Muscle layer of colon (tissue), 2 donors: ENCODE results near the gene SUPT4H1.

ENCODE experiments used
- H3K27ac ChIP-seq: one replicate; pipeline ENCODE4 v1.7.0; 2013; ENCODE audit warnings: low read depth, mild to moderate bottlenecking, low read length, moderate library complexity
- H3K27me3 ChIP-seq, 2 donors: one replicate each; pipeline ENCODE4 v1.7.0; 2013; ENCODE audit warnings: low read length in 2 of 2, mild to moderate bottlenecking in 2 of 2; ENCODE audit not compliant: insufficient read depth in 2 of 2, control insufficient read depth in 1 of 2
- H3K36me3 ChIP-seq: one replicate; pipeline ENCODE4 v1.7.0; 2013; ENCODE audit warnings: mild to moderate bottlenecking, low read length; ENCODE audit not compliant: insufficient read depth
- H3K4me1 ChIP-seq: one replicate; pipeline ENCODE4 v1.7.0; 2013; ENCODE audit warnings: mild to moderate bottlenecking, low read length; ENCODE audit not compliant: insufficient read depth
- H3K4me3 ChIP-seq, 2 donors: one replicate each; pipeline ENCODE4 v1.7.0; 2013; ENCODE audit warnings: low read length in 2 of 2, low read depth in 1 of 2, mild to moderate bottlenecking in 1 of 2, moderate library complexity in 1 of 2
- H3K9ac ChIP-seq: one replicate; pipeline ENCODE4 v1.7.0; 2013; ENCODE audit warnings: low read length
- H3K9me3 ChIP-seq: one replicate; pipeline ENCODE4 v1.7.0; 2013; ENCODE audit warnings: mild to moderate bottlenecking, low read length
- donor health status: abdominal sarcoma.
- donor health status: Adenocarcinoma of cecum.

SUPT4H1 gene

GRCh38 chr17:58379511-58379824, 27.5 kb upstream of the SUPT4H1 start:
- no peaks in the 10 kb centered on the region for H3K4me1 ChIP-seq
- no peaks in the 10 kb centered on the region for H3K36me3 ChIP-seq
- H3K4me3 ChIP-seq = no peak overlapping the region
- no peaks in the 10 kb centered on the region for H3K27me3 ChIP-seq
- H3K27ac ChIP-seq = no peak overlapping the region
- H3K9ac ChIP-seq = no peak overlapping the region
- no peaks in the 10 kb centered on the region for H3K9me3 ChIP-seq

DNA sequence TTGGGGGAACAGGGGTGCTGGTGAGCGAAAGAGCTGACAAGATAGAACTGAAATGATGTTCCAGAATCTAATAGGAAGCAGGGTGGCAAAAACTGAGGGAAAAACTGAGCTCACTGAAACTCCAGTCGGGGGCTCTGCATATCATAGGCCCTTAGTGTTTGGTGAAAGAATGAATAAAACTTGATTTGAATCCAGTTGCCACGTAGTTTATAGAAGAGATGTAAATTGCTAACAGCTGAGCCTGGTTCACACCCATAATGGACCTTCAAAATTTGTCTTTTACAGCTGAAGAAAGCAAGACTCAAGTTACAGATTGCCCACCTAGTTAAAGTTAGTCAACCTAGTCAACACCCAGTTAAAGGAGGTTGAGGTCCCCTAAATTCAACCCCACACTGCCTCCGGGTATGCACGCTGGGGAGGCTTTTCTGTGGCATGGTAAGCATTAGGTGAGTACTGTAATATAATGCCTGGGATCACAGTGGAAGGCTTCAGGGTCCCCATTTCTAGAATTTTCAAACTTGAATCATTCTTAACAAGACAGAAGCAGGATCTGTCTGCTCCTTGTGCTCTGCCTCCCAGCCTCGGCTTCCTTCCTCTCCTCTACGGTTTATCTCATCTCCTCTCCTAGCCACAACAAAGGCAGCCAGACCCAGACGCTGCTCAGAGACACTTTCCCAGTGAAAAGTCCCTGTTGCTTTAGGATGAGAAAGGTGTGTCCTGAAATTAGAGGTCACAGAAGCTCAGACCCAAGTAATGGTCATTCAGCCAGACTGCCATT, 26.9 kb upstream of the SUPT4H1 start:
- Histone ChIP-seq H3K27me3 (no peaks in the 10 kb centered on the region), H3K27ac (no peak overlapping the region), H3K4me3 (no peak overlapping the region), H3K4me1 (no peaks in the 10 kb centered on the region), H3K9ac (no peak overlapping the region), H3K36me3 (no peaks in the 10 kb centered on the region), H3K9me3 (no peaks in the 10 kb centered on the region)

DNA sequence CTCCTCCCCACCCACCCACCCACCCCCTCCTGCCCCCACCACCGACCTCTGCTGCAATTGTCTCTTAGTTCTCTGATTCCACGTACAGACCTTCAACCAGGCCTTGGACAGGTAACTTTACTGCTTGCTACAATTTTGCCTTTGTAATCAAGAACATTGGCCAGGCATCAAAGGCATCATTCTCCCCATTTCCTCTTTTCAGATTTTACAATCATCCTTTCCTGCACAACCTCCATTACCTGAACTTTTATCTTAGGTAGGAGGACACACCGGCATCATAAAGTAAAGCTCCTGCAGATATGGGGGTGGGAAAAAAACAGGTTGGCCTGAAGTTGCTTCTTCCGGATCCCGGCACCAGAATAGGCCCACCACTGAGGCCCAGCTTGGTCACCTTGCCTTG, 25.7 kb upstream of the SUPT4H1 start:
- no peaks in the 10 kb centered on the region for H3K27me3 ChIP-seq
- no peaks in the 10 kb centered on the region for H3K36me3 ChIP-seq
- H3K4me3 ChIP-seq = no peak overlapping the region
- no peaks in the 10 kb centered on the region for H3K4me1 ChIP-seq
- H3K9me3 ChIP-seq = no peaks in the 10 kb centered on the region
- no peak overlapping the region for H3K9ac ChIP-seq
- no peak overlapping the region for H3K27ac ChIP-seq

GRCh38 chr17:58377093-58377601, 25.1 kb upstream of the SUPT4H1 start:
- no peak overlapping the region for H3K27ac ChIP-seq
- H3K27me3 ChIP-seq = no peaks in the 10 kb centered on the region
- H3K4me1 ChIP-seq = no peaks in the 10 kb centered on the region
- H3K4me3 ChIP-seq = no peak overlapping the region
- H3K9me3 ChIP-seq = no peaks in the 10 kb centered on the region
- H3K9ac ChIP-seq = no peak overlapping the region
- H3K36me3 ChIP-seq = no peaks in the 10 kb centered on the region

GRCh38 chr17:58376472-58377000, 24.5 kb upstream of the SUPT4H1 start:
- no peaks in the 10 kb centered on the region for H3K36me3 ChIP-seq
- H3K9ac ChIP-seq = no peak overlapping the region
- no peak overlapping the region for H3K27ac ChIP-seq

DNA sequence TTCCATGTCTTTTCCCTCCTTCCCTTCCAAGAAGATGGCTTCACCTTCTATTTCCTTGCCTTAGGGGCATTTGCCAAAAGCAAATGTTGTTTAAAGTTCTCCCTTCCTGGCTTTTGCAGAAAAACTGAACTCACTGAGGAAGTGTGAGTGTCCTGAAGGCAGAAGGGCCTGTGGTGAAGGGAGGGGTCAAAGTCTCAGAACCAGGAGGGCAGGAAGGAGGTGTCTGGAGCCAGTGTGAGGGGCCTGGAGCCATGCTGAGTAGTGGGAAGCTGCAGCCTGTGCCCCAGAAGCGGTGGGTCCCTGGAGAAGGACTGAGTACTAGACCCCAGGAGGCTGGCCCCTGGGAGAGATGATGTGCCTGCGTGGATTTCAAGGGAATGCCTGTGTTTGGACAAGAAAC, 23.8 kb upstream of the SUPT4H1 start:
- no peak overlapping the region for H3K4me3 ChIP-seq
- no peak overlapping the region for H3K27ac ChIP-seq
- no peak overlapping the region for H3K9ac ChIP-seq
- no peaks in the 10 kb centered on the region for H3K27me3 ChIP-seq
- H3K36me3 ChIP-seq = no peaks in the 10 kb centered on the region
- no peaks in the 10 kb centered on the region for H3K9me3 ChIP-seq
- no peaks in the 10 kb centered on the region for H3K4me1 ChIP-seq

More at GRCh38 chr17:58376472-58377000, 24.5 kb upstream of the SUPT4H1 start:
- no peaks in the 10 kb centered on the region for H3K27me3 ChIP-seq
- H3K4me1 ChIP-seq = no peaks in the 10 kb centered on the region
- no peaks in the 10 kb centered on the region for H3K9me3 ChIP-seq
- H3K4me3 ChIP-seq = no peak overlapping the region

GRCh38 chr17:58375256-58375655, 23.3 kb upstream of the SUPT4H1 start:
- Histone ChIP-seq H3K9ac (no peak overlapping the region), H3K4me1 (no peaks in the 10 kb centered on the region), H3K4me3 (no peak overlapping the region), H3K36me3 (no peaks in the 10 kb centered on the region), H3K27ac (no peak overlapping the region), H3K27me3 (no peaks in the 10 kb centered on the region), H3K9me3 (no peaks in the 10 kb centered on the region)

- Histone ChIP-seq H3K36me3 (no peaks in the 10 kb centered on the region), H3K9ac (no peak overlapping the region), H3K9me3 (no peaks in the 10 kb centered on the region), H3K4me3 (no peak overlapping the region), H3K4me1 (no peaks in the 10 kb centered on the region), H3K27ac (no peak overlapping the region), H3K27me3 (no peaks in the 10 kb centered on the region)
Observed at GRCh38 chr17:58373923-58374322, 21.9 kb upstream of the SUPT4H1 start.

GRCh38 chr17:58373003-58373402, 21.0 kb upstream of the SUPT4H1 start:
- no peak overlapping the region for H3K27ac ChIP-seq
- no peaks in the 10 kb centered on the region for H3K9me3 ChIP-seq
- H3K36me3 ChIP-seq = no peaks in the 10 kb centered on the region
- H3K4me3 ChIP-seq = no peak overlapping the region
- H3K4me1 ChIP-seq = no peaks in the 10 kb centered on the region
- no peak overlapping the region for H3K9ac ChIP-seq
- no peaks in the 10 kb centered on the region for H3K27me3 ChIP-seq

GRCh38 chr17:58371300-58371950, 19.4 kb upstream of the SUPT4H1 start:
- Histone ChIP-seq H3K27ac (no peak overlapping the region), H3K9me3 (no peaks in the 10 kb centered on the region), H3K36me3 (no peaks in the 10 kb centered on the region), H3K4me1 (no peaks in the 10 kb centered on the region), H3K9ac (no peak overlapping the region), H3K4me3 (no peak overlapping the region), H3K27me3 (no peaks in the 10 kb centered on the region)

- Histone ChIP-seq H3K27me3 (no peaks in the 10 kb centered on the region), H3K9me3 (no peaks in the 10 kb centered on the region), H3K36me3 (no peaks in the 10 kb centered on the region), H3K9ac (no peak overlapping the region), H3K27ac (no peak overlapping the region), H3K4me3 (no peak overlapping the region), H3K4me1 (no peaks in the 10 kb centered on the region)
Observed at GRCh38 chr17:58370716-58371115, 18.7 kb upstream of the SUPT4H1 start.
